ENCODE results near the gene FARP1.

FARP1 gene

DNA sequence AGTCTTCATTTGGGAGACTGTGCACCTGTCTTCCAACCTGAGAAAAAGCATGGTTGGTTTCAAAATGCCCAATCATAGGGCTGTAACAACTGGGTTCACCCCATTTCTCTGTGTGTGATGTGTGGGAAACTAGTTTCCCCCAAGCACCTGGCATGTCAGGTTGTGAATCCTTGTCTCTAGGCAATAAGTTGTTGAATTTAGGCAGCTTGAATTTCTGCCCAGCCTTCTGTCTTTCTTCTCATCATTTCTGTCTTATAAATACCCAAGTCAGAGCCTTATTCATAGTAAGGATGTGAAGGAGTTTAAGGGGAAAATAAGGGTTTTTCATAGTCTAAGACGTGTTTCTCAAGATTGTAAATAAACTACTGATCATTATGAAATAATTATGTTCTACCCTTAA, 204.9 kb downstream of the FARP1 start:
- TF ChIP-seq ZFX (IDR thresholded peaks at IDR 0.05) (no peak), CTCF (conservative IDR thresholded peaks at IDR 0.05) (no peak)
- no peak overlapping the region for H3K27ac ChIP-seq

DNA sequence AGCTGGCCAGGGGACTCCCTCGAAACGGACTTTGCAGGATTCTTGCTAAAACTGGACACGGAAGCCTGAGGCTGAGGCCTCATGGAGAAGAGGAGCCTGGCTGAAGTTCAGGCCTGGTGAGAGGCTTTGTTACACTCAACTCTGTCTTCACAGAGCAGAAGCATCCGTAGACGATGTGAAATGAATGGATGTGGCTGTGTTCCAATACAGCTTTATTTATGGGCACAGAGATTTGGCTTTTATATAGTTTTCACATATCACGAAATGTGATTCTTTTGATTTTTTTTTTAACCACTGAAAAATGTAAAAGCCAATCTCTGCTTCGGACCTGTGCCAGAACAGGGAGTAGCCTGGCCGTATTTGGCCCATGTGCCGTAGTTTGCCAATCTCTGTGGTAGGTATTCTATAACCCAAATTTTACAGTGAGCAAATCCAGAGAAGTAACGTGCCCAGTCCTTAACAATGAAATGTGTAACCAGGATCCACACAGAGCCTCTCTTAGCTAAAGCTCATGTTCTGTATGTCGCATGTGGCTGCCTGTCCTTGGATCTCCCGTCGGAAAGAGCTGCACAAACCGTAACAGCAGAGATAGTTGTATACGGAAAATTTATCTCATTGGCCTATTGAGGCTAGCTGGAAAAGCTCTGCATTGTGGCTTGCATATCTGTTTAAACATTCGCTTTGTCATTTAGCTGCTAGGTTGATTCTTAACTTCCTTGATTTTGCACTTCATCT, 205.7 kb downstream of the FARP1 start:
- TF ChIP-seq ZFX (IDR thresholded peaks at IDR 0.05) = no peak
- no peak for TF ChIP-seq CTCF (conservative IDR thresholded peaks at IDR 0.05)

DNA sequence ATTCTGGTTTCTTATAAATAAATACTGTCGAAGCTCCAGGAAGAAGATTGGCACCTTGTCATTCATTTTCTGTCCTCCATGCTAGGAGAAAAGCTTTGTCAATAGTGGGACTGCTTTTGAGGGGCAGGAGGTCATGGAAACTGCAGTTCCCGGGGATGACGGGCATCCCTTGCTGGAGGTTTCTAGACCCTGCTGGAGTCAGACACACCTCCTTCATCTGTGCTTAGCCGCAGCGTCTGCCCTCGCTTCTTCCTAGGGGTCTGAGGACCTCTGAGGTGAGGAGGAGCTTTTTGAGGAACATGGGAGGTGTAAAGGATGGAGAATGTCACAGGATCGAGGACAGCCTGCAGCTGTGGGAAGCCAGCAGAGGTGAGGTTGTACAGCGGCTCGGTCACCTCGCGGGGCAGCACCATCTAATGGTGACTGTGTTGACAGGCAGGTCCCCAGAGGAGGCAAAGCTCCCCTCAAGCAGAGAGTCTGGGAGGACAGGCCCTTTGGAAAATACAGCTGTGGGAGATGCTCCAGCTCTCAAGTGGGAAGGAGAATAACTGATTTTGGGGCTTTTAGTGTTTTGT, 206.9 kb downstream of the FARP1 start:
- H3K27ac ChIP-seq = no peak overlapping the region
- TF ChIP-seq ZFX (IDR thresholded peaks at IDR 0.05) (no peak), CTCF (conservative IDR thresholded peaks at IDR 0.05) (peak; percentile 10; the same call in 1 of the 2 replicates)

More for the DNA sequence above, 205.7 kb downstream of the FARP1 start:
- no peak overlapping the region for H3K27ac ChIP-seq

GRCh38 chr13:98350746-98351330, 207.9 kb downstream of the FARP1 start:
- no peak for TF ChIP-seq CTCF (conservative IDR thresholded peaks at IDR 0.05)
- no peak for TF ChIP-seq ZFX (IDR thresholded peaks at IDR 0.05)
- no peak overlapping the region for H3K27ac ChIP-seq

GRCh38 chr13:98351636-98352035, 208.7 kb downstream of the FARP1 start:
- TF ChIP-seq CTCF (conservative IDR thresholded peaks at IDR 0.05) (no peak), ZFX (IDR thresholded peaks at IDR 0.05) (no peak)
- no peak overlapping the region for H3K27ac ChIP-seq

- TF ChIP-seq CTCF (conservative IDR thresholded peaks at IDR 0.05) (no peak), ZFX (IDR thresholded peaks at IDR 0.05) (no peak)
- H3K27ac ChIP-seq = no peak overlapping the region
Measured at GRCh38 chr13:98352226-98352625, 209.3 kb downstream of the FARP1 start.

DNA sequence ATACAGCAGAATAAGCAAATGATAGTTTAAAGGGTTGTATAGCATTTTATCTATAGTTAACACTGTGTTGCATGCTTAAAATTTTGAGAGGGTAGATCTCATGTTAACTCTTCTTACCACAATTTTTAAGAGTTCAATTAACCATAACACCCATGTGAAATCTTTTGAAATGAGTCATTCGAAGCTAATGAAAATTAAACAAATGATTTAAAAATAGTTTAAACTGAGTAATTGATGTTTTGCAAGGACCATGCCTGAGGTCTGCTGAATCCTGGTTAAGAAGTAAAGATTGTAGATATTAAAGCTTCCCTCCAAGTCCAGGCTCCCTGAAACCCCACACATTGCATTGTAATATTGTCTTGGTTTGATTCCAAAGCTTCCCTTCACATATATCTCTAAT, 210.9 kb downstream of the FARP1 start:
- TF ChIP-seq CTCF (conservative IDR thresholded peaks at IDR 0.05) (no peak), ZFX (IDR thresholded peaks at IDR 0.05) (no peak)
- H3K27ac ChIP-seq = no peak overlapping the region

All from C4-2B (cell line).